Neural cell (in vitro differentiated cells): ENCODE data around the gene NME7.

Source experiments
- CTCF ChIP-seq: fragments of 450-650 bp; IDR thresholded peaks from 2 replicates; pipeline ENCODE4 v1.5.1; 2014; ENCODE audit warnings: antibody characterized with exemption, mild to moderate bottlenecking, moderate library complexity; ENCODE audit not compliant: poor library complexity, severe bottlenecking
- EP300 ChIP-seq: fragments of 450-650 bp; conservative IDR thresholded peaks from 2 replicates; pipeline ENCODE4 v1.6.1; 2014; ENCODE audit warnings: antibody characterized with exemption, mild to moderate bottlenecking, moderate library complexity; ENCODE audit not compliant: poor library complexity, severe bottlenecking
- EZH2 ChIP-seq: fragments of 200-600, 300-800 bp; shearing (Covaris generic), sonication (generic); IDR thresholded peaks from 2 replicates; pipeline ENCODE4 v1.6.1; 2014; ENCODE audit warnings: antibody characterized with exemption, low read length, borderline replicate concordance, mild to moderate bottlenecking; ENCODE audit not compliant: insufficient read depth, poor library complexity, severe bottlenecking
- MXI1 ChIP-seq: fragments of 450-650 bp; conservative IDR thresholded peaks from 2 replicates; pipeline ENCODE4 v1.6.1; 2014; ENCODE audit warnings: antibody characterized with exemption, mild to moderate bottlenecking; ENCODE audit not compliant: poor library complexity, severe bottlenecking
- POLR2AphosphoS5 ChIP-seq: IDR thresholded peaks from 2 replicates; pipeline ENCODE4 v1.6.1; 2012
- RAD21 ChIP-seq: fragments of 450-650 bp; conservative IDR thresholded peaks from 2 replicates; pipeline ENCODE4 v1.6.1; 2014; ENCODE audit warnings: antibody characterized with exemption, mild to moderate bottlenecking, moderate library complexity
- REST ChIP-seq: IDR thresholded peaks from 2 replicates; pipeline ENCODE4 v1.6.1; 2012; ENCODE audit warnings: borderline replicate concordance
- SMC3 ChIP-seq: fragments of 450-650 bp; conservative IDR thresholded peaks from 2 replicates; pipeline ENCODE4 v1.6.1; 2014; ENCODE audit warnings: antibody characterized with exemption, mild to moderate bottlenecking, moderate library complexity; ENCODE audit not compliant: poor library complexity
- TAF1 ChIP-seq: IDR thresholded peaks from 2 replicates; pipeline ENCODE4 v1.6.1; 2012; ENCODE audit warnings: low read depth

- TF ChIP-seq CTCF (no peak), TAF1 (no peak), EZH2 (no peak), MXI1 (no peak), POLR2AphosphoS5 (no peak), REST (no peak), EP300 (no peak), RAD21 (no peak), SMC3 (no peak)
Observed at GRCh38 chr1:169141356-169141755, 226.2 kb downstream of the NME7 start.
